Measurements from ENCODE around the gene NKAIN2. TPM values are rescaled to one million over a fixed set of nuclear protein-coding genes. Genes with fewer than 3 reads are reported as not detected.

The NKAIN2 gene
- total RNA-seq, 1 experiment from 2014 or later, result not detected

GRCh38 chr6:123879749-123880148 lies 76.1 kb downstream of the NKAIN2 start:
- Mint-ChIP-seq H3K9me3 (ENCODE audit: low read depth, unreplicated experiment) (no peaks in the 10 kb centered on the region), H3K4me1 (ENCODE audit: low read depth, unreplicated experiment) (no peaks in the 10 kb centered on the region), H3K27me3 (ENCODE audit: unreplicated experiment) (no peaks in the 10 kb centered on the region), H3K27ac (ENCODE audit: unreplicated experiment) (no peak overlapping the region), H3K4me3 (ENCODE audit: low read depth, unreplicated experiment) (no peak overlapping the region), H3K36me3 (ENCODE audit: insufficient read depth, unreplicated experiment) (no peaks in the 10 kb centered on the region)
- DNase-seq, result no peak
- CTCF ChIA-PET, result no interaction called here
- intact Hi-C loops (cut with micrococcal nuclease; ENCODE audit: unreplicated experiment), result no loop called here
- BruUV-seq (replicated peaks), result no TSS peak
- TF ChIP-seq CTCF (IDR thresholded peaks at IDR 0.05; ENCODE audit: unreplicated experiment), result no peak

- CTCF ChIA-PET, result no interaction called here
- intact Hi-C loops (cut with micrococcal nuclease; ENCODE audit: unreplicated experiment), result no loop called here
- no peak for DNase-seq
- Mint-ChIP-seq H3K36me3 (ENCODE audit: insufficient read depth, unreplicated experiment) (no peaks in the 10 kb centered on the region), H3K9me3 (ENCODE audit: low read depth, unreplicated experiment) (no peaks in the 10 kb centered on the region), H3K27me3 (ENCODE audit: unreplicated experiment) (no peaks in the 10 kb centered on the region), H3K4me1 (ENCODE audit: low read depth, unreplicated experiment) (no peaks in the 10 kb centered on the region), H3K4me3 (ENCODE audit: low read depth, unreplicated experiment) (no peak overlapping the region), H3K27ac (ENCODE audit: unreplicated experiment) (no peak overlapping the region)
- BruUV-seq (replicated peaks), result no TSS peak
- TF ChIP-seq CTCF (IDR thresholded peaks at IDR 0.05; ENCODE audit: unreplicated experiment), result no peak
Observed at GRCh38 chr6:123888771-123889513, 85.3 kb downstream of the NKAIN2 start.

- intact Hi-C loops (cut with micrococcal nuclease; ENCODE audit: unreplicated experiment), result no loop called here
- Mint-ChIP-seq H3K27me3 (ENCODE audit: unreplicated experiment) (no peaks in the 10 kb centered on the region), H3K9me3 (ENCODE audit: low read depth, unreplicated experiment) (no peaks in the 10 kb centered on the region), H3K4me3 (ENCODE audit: low read depth, unreplicated experiment) (no peak overlapping the region), H3K4me1 (ENCODE audit: low read depth, unreplicated experiment) (no peaks in the 10 kb centered on the region), H3K27ac (ENCODE audit: unreplicated experiment) (no peak overlapping the region), H3K36me3 (ENCODE audit: insufficient read depth, unreplicated experiment) (no peaks in the 10 kb centered on the region)
- CTCF ChIA-PET, result no interaction called here
- BruUV-seq (replicated peaks), result no TSS peak
- no peak for DNase-seq
- TF ChIP-seq CTCF (IDR thresholded peaks at IDR 0.05; ENCODE audit: unreplicated experiment), result no peak
Observed at GRCh38 chr6:123895346-123895745, 91.7 kb downstream of the NKAIN2 start.

- DNase-seq, result no peak
- Mint-ChIP-seq H3K27me3 (ENCODE audit: unreplicated experiment) (no peaks in the 10 kb centered on the region), H3K36me3 (ENCODE audit: insufficient read depth, unreplicated experiment) (no peaks in the 10 kb centered on the region), H3K4me1 (ENCODE audit: low read depth, unreplicated experiment) (no peaks in the 10 kb centered on the region), H3K9me3 (ENCODE audit: low read depth, unreplicated experiment) (no peaks in the 10 kb centered on the region), H3K4me3 (ENCODE audit: low read depth, unreplicated experiment) (no peak overlapping the region), H3K27ac (ENCODE audit: unreplicated experiment) (no peak overlapping the region)
- CTCF ChIA-PET, result no interaction called here
- no peak for TF ChIP-seq CTCF (IDR thresholded peaks at IDR 0.05; ENCODE audit: unreplicated experiment)
- BruUV-seq (replicated peaks), result no TSS peak
- intact Hi-C loops (cut with micrococcal nuclease; ENCODE audit: unreplicated experiment), result no loop called here
Observed at GRCh38 chr6:123895806-123896205, 92.1 kb downstream of the NKAIN2 start.

Measured in Calu3 (cell line).